Mesothelial cell of epicardium (in vitro differentiated cells): ENCODE results near the gene FOXK1. TPM values are rescaled to one million over a fixed set of nuclear protein-coding genes. Genes with fewer than 3 reads are reported as not detected.
A peak's percentile ranks its signal among the peaks of the same experiment; 100 is the strongest.

Experiments
- DNase-seq, 2 experiments: peaks; one replicate each; pipeline ENCODE4 v3.0.0; 2021; ENCODE audit warnings: low spot score in 2 of 2; ENCODE audit not compliant: unreplicated experiment in 2 of 2
- H3K27ac Mint-ChIP-seq: 2 replicates; pipeline ENCODE4 v1.8.0; 2021; ENCODE audit warnings: mixed read lengths
- H3K27me3 Mint-ChIP-seq: 2 replicates; pipeline ENCODE4 v1.8.0; 2021; ENCODE audit warnings: low read depth, mixed read lengths
- H3K36me3 Mint-ChIP-seq: 2 replicates; pipeline ENCODE4 v1.8.0; 2021; ENCODE audit warnings: mixed read lengths
- H3K4me1 Mint-ChIP-seq: 2 replicates; pipeline ENCODE4 v1.8.0; 2021; ENCODE audit warnings: mixed read lengths
- H3K4me3 Mint-ChIP-seq: 2 replicates; pipeline ENCODE4 v1.8.0; 2021; ENCODE audit warnings: mild to moderate bottlenecking, moderate library complexity, mixed read lengths
- H3K9me3 Mint-ChIP-seq: 2 replicates; pipeline ENCODE4 v1.8.0; 2021; ENCODE audit warnings: mixed read lengths
- total RNA-seq: library from RNA; stranded (reverse); gene quantifications from 3 replicates; pipeline ENCODE4 v1.2.1, GENCODE V29; 2021
- TF ChIP-seq, protein P1 (sequence below): fragments of 200-600 bp; sonication (generic); IDR thresholded peaks from one replicate; pipeline ENCODE4 v1.5.0; 2021; ENCODE audit warnings: antibody characterized with exemption; ENCODE audit not compliant: unreplicated experiment

FOXK1 gene
- 54.6 to 57.3 TPM (median 56.7 TPM) in 3 replicates for total RNA-seq

DNA sequence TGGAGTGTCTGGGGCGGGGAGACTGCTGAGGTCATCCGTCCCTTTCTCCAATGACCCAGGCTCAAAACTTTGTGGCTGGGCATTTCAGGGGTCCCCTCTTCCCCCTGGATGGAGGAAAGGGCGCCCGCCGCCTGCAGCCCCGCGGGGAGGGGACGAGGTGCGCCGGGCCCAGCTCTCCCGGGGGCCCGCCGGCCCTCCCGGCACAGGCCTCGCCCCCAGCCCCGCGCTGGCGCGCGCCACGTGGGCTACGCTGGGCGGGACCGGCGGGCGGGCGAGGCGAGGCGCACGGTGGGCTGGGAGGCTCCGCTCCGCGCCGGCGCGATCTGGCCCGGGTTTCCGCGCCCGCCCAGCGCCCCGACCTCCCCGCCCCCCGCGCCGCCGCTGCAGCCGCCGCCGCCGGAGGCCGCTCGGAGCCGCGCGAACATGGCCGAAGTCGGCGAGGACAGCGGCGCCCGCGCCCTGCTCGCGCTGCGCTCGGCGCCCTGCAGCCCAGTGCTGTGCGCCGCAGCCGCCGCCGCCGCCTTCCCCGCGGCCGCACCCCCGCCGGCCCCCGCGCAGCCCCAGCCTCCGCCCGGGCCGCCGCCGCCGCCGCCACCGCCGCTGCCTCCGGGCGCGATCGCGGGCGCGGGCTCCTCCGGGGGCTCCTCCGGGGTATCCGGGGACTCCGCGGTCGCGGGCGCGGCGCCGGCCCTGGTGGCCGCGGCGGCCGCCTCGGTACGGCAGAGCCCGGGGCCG lies at the start of gene FOXK1:
TSS of gene FOXK1 (plus strand) at position 410 of the 735 bp plus-strand sequence. CDS start at position 424, 14 bp downstream.
- TF ChIP-seq, protein P1, sequence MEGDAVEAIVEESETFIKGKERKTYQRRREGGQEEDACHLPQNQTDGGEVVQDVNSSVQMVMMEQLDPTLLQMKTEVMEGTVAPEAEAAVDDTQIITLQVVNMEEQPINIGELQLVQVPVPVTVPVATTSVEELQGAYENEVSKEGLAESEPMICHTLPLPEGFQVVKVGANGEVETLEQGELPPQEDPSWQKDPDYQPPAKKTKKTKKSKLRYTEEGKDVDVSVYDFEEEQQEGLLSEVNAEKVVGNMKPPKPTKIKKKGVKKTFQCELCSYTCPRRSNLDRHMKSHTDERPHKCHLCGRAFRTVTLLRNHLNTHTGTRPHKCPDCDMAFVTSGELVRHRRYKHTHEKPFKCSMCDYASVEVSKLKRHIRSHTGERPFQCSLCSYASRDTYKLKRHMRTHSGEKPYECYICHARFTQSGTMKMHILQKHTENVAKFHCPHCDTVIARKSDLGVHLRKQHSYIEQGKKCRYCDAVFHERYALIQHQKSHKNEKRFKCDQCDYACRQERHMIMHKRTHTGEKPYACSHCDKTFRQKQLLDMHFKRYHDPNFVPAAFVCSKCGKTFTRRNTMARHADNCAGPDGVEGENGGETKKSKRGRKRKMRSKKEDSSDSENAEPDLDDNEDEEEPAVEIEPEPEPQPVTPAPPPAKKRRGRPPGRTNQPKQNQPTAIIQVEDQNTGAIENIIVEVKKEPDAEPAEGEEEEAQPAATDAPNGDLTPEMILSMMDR, result no peak
- peak within 1 kb of the TSS; percentile 96 for H3K27ac Mint-ChIP-seq
- H3K9me3 Mint-ChIP-seq, result no peaks in the 10 kb centered on the region

DNA sequence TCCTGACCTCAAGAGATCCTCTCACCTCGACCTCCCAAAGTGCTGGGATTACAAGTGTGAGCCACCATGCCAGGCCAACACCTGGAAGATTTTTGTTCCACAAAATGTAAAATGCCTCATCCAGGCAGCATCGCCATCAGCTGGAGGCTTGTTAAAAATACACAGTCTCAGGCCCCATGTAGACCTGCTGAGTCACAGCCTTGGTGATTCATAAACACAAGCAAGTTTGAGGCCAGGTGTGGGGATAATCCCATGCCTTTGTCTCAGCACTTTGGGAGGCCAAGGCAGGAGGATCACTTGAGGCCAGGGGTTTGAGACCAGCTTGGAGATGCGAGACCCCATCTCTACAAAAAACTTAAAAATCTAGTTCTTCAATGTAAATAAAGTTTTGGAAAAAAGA lies 49.1 kb upstream of the FOXK1 start:
- Mint-ChIP-seq H3K36me3 (no peaks in the 10 kb centered on the region), H3K4me3 (no peak overlapping the region), H3K27ac (no peak overlapping the region), H3K27me3 (peaks cover 15% of the 10 kb centered on the region), H3K9me3 (no peaks in the 10 kb centered on the region), H3K4me1 (peaks cover 16% of the 10 kb centered on the region)
- DNase-seq, result no peak
- TF ChIP-seq, protein P1, result no peak

More for the DNA sequence above, at the start of gene FOXK1:
- Mint-ChIP-seq H3K27me3 (peaks cover 2% of the 10 kb centered on the region), H3K36me3 (no peaks in the 10 kb centered on the region), H3K4me3 (peak within 1 kb of the TSS; percentile 82), H3K4me1 (peaks cover 16% of the 10 kb centered on the region)
- DNase-seq, result peak; percentile 72 to 82

DNA sequence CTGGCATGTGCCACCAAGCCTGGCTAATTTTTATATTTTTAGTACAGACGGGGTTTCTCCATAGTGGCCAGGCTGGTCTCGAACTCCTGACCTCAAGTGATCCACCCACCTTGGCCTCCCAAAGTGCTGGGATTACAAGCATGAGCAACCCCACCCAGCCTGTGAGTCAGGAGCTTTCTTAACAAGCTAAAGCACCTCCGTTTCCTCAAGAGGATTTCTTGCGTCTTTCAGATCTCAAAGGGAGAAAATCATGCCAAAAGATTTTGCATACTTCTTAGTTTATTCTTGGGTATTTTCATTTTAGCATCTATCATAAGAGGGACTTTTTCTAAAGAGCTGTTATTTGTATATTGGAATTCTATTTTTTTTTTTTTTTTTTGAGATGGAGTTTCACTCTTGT lies 47.9 kb upstream of the FOXK1 start:
- no peak for DNase-seq
- no peaks in the 10 kb centered on the region for H3K9me3 Mint-ChIP-seq
- peaks cover 16% of the 10 kb centered on the region for H3K4me1 Mint-ChIP-seq
- H3K27me3 Mint-ChIP-seq, result peaks cover 11% of the 10 kb centered on the region
- H3K27ac Mint-ChIP-seq, result no peak overlapping the region
- TF ChIP-seq, protein P1, result no peak
- H3K36me3 Mint-ChIP-seq, result no peaks in the 10 kb centered on the region
- no peak overlapping the region for H3K4me3 Mint-ChIP-seq

DNA sequence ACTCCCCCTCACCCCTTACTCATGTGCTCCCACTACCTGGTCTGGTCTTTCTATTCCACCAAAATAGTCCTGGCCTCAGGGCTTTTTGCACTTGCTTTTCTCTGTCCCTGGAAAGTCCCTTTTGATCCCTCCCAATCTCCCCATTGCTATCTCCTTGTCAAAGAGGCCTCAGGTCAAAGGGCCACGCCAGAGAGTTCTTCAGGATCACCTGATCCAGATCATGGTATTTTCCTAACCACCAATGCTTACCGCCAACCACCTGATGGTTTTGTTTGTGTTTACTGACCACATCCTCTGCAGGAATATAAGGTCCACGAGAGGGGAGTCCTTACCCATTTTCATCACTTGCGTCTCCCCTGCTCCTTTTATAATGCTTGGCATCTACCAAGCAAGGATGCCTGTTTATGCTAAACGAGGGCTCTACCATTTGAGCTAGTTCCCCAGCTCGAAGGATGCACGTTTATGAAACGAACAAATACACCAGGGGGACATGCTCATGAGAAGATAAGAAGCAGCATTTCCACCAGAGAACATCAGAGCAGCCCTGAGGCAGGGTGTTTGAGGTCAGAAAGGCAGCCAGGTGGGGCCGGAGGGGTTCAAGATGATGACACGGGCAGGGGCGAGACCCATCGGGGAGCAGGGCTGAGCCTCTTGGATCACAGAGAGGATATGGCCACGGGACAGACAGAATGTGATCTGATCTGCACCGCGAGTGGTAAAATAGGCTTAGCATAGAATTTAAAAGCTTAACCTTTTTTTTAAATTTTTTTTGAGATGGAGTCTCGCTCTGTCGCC lies 43.1 kb upstream of the FOXK1 start:
- DNase-seq, result no peak
- Mint-ChIP-seq H3K27me3 (no peaks in the 10 kb centered on the region), H3K4me3 (no peak overlapping the region), H3K9me3 (no peaks in the 10 kb centered on the region), H3K4me1 (peaks cover 7% of the 10 kb centered on the region), H3K27ac (no peak overlapping the region), H3K36me3 (no peaks in the 10 kb centered on the region)
- TF ChIP-seq, protein P1, result no peak

DNA sequence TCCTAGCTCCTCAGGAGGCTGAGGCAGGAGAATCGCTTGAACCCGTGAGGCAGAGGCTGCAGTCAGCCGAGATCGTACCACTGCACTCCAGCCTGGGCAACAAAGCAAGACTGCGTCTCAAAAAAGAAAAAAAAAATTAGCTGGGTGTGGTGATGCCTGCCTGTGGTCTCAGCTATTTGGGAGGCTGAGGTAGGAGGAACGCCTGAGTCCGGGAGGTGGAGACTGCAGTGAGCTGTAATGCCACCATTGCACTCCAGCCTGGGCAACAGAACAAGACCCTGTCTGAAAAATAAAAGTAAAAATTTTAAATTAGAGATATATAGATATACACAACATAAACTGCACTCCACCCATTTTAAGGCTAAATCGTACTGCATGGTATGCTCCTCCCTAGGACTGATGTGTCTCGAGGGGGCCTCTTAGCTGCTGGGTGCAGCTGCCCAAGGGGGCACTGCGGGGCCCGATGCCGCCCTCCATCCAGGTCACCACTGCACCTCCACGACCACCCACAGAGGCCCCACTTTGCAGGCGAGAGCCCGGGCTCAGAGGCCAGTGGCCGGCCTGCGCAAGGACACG lies 40.9 kb upstream of the FOXK1 start:
- Mint-ChIP-seq H3K4me1 (peaks cover 7% of the 10 kb centered on the region), H3K27me3 (no peaks in the 10 kb centered on the region), H3K4me3 (peak overlapping the region; percentile 65), H3K36me3 (no peaks in the 10 kb centered on the region), H3K9me3 (no peaks in the 10 kb centered on the region), H3K27ac (no peak overlapping the region)
- no peak for DNase-seq
- TF ChIP-seq, protein P1, result no peak
